WTC11 (cell line): ENCODE measurements around the gene IL9R. TPM values are rescaled to one million over a fixed set of nuclear protein-coding genes. Genes with fewer than 3 reads are reported as not detected.

Experiments used
- ATAC-seq: fragments of 200-7000 bp; cut with Tn5 transposase; 2 replicates; pipeline ENCODE4 v1.10.0; 2021; ENCODE audit warnings: mild to moderate bottlenecking, moderate library complexity
- CTCF ChIA-PET: fragments of 300-600 bp; sonication (Branson Sonifier 250); formaldehyde crosslinking; loops from one replicate; lab custom pipeline; 2021; ENCODE audit warnings: antibody characterized with exemption; lab: Charles Lee
- POLR2A ChIA-PET: fragments of 350-600 bp; sonication (Branson Sonifier 250); formaldehyde crosslinking; loops from one replicate; lab custom pipeline; 2021; ENCODE audit warnings: antibody characterized with exemption; lab: Charles Lee
- DNase-seq: peaks from one replicate; pipeline ENCODE4 v3.0.0; 2021; ENCODE audit warnings: low spot score
- H3K27ac Mint-ChIP-seq: 2 replicates; pipeline ENCODE4 v1.8.0; 2021; ENCODE audit warnings: mixed read lengths
- H3K27me3 Mint-ChIP-seq: 2 replicates; pipeline ENCODE4 v1.8.0; 2021; ENCODE audit warnings: low read depth, mild to moderate bottlenecking, moderate library complexity, mixed read lengths
- H3K36me3 Mint-ChIP-seq: 2 replicates; pipeline ENCODE4 v1.8.0; 2021; ENCODE audit warnings: mixed read lengths
- H3K4me1 Mint-ChIP-seq: 2 replicates; pipeline ENCODE4 v1.8.0; 2022; ENCODE audit warnings: mixed read lengths
- H3K4me3 Mint-ChIP-seq: 2 replicates; pipeline ENCODE4 v1.8.0; 2021; ENCODE audit warnings: mild to moderate bottlenecking, moderate library complexity, mixed read lengths
- H3K9me3 Mint-ChIP-seq: 2 replicates; pipeline ENCODE4 v1.8.0; 2021; ENCODE audit warnings: mixed read lengths
- ESRRA ChIP-seq: sonication (generic); formaldehyde crosslinking; IDR thresholded peaks from 2 replicates; pipeline ENCODE4 v1.8.1; 2022; ENCODE audit warnings: mild to moderate bottlenecking, missing genetic modification reagents, borderline replicate concordance
- FOXJ3 ChIP-seq: sonication (generic); formaldehyde crosslinking; IDR thresholded peaks from 2 replicates; pipeline ENCODE4 v1.9.0; 2021; ENCODE audit warnings: missing genetic modification reagents, mild to moderate bottlenecking, borderline replicate concordance
- FOXK1 ChIP-seq: sonication (generic); formaldehyde crosslinking; IDR thresholded peaks from 2 replicates; pipeline ENCODE4 v1.8.0; 2022; ENCODE audit warnings: mild to moderate bottlenecking, moderate library complexity, missing genetic modification reagents
- FOXP1 ChIP-seq: sonication (generic); formaldehyde crosslinking; IDR thresholded peaks from 2 replicates; pipeline ENCODE4 v1.8.0; 2022; ENCODE audit warnings: missing genetic modification reagents, mild to moderate bottlenecking, moderate library complexity, borderline replicate concordance
- NFYB ChIP-seq: sonication (generic); formaldehyde crosslinking; conservative IDR thresholded peaks from 2 replicates; pipeline ENCODE4 v1.8.0; 2022; ENCODE audit warnings: low read depth, missing genetic modification reagents
- PRRX2 ChIP-seq: fragments of 250-450 bp; sonication (Bioruptor Pico); IDR thresholded peaks from 2 replicates; pipeline ENCODE4 v1.8.0; 2021; ENCODE audit warnings: mild to moderate bottlenecking
- TEAD1 ChIP-seq: sonication (generic); formaldehyde crosslinking; IDR thresholded peaks from 2 replicates; pipeline ENCODE4 v1.8.0; 2022; ENCODE audit warnings: mild to moderate bottlenecking, missing genetic modification reagents
- ZNF396 ChIP-seq: fragments of 250-450 bp; sonication (Bioruptor Pico); IDR thresholded peaks from 2 replicates; pipeline ENCODE4 v1.8.0; 2021; ENCODE audit warnings: mild to moderate bottlenecking, moderate library complexity, borderline replicate concordance
- total RNA-seq: library from RNA; stranded (reverse); gene quantifications from 3 replicates; pipeline ENCODE4 v1.2.3, GENCODE V29; 2021
- TF ChIP-seq, protein P1 (sequence below): sonication (generic); formaldehyde crosslinking; IDR thresholded peaks from 2 replicates; pipeline ENCODE4 v1.8.1; 2022; ENCODE audit warnings: missing genetic modification reagents, borderline replicate concordance
- TF ChIP-seq, protein P2 (sequence below): sonication (generic); formaldehyde crosslinking; IDR thresholded peaks from 2 replicates; pipeline ENCODE4 v1.8.0; 2022; ENCODE audit warnings: mild to moderate bottlenecking, missing genetic modification reagents
- TF ChIP-seq, protein P3 (sequence below): fragments of 200-600 bp; IDR thresholded peaks from 2 replicates; pipeline ENCODE4 v1.8.0; 2022; ENCODE audit warnings: antibody characterized with exemption
- TF ChIP-seq, protein P4 (sequence below): sonication (generic); formaldehyde crosslinking; IDR thresholded peaks from 2 replicates; pipeline ENCODE4 v1.8.1; 2022; ENCODE audit warnings: low read depth, missing genetic modification reagents, borderline replicate concordance
- TF ChIP-seq, protein P5 (sequence below): sonication (generic); formaldehyde crosslinking; IDR thresholded peaks from 2 replicates; pipeline ENCODE4 v1.8.0; 2022; ENCODE audit warnings: missing genetic modification reagents

The IL9R gene
- total RNA-seq, 1 experiment from 2014 or later: 1.3 TPM

DNA sequence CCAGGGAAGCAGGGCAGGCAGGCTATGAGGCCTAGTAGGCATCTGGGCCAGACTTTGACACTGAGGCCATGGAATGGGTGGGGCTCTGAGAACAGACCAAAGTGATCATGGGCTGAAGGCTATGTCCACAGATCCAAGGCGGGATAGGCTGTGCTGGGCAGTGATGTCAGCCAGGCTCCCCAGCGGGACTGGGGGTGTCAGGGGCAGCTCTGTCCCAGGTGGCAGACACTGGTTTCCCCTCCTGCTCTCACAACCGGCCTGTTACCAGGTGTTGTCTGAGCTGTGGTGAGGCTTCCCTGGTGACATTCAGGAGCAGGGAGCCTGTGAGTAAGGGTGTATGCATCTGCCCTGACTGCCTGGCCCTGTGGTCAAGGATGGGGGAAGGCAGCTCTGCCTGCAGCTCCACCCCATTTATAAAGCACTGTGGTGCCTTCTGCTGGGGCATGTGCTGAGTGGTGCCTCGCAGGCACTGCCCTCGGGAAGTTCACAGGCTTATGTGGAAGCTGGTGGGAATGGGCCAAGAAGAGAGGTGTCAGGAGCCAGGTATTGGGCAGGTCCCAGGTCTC lies 2.9 kb downstream of the IL9R start:
- no peaks in the 10 kb centered on the region for H3K4me1 Mint-ChIP-seq
- H3K27me3 Mint-ChIP-seq: no peaks in the 10 kb centered on the region; the same call in 1 of the 2 replicates
- no peak overlapping the region for H3K4me3 Mint-ChIP-seq
- H3K27ac Mint-ChIP-seq: no peak overlapping the region
- peaks cover 23% of the 10 kb centered on the region for H3K9me3 Mint-ChIP-seq
- POLR2A ChIA-PET: no interaction called here
- peaks cover 28% of the 10 kb centered on the region for H3K36me3 Mint-ChIP-seq
- DNase-seq (no peak), ATAC-seq (no peak)
- TF ChIP-seq FOXK1 (CRISPR knock-in tag) (no peak), PRRX2 (CRISPR knock-in tag) (no peak)
- CTCF ChIA-PET: no interaction called here

DNA sequence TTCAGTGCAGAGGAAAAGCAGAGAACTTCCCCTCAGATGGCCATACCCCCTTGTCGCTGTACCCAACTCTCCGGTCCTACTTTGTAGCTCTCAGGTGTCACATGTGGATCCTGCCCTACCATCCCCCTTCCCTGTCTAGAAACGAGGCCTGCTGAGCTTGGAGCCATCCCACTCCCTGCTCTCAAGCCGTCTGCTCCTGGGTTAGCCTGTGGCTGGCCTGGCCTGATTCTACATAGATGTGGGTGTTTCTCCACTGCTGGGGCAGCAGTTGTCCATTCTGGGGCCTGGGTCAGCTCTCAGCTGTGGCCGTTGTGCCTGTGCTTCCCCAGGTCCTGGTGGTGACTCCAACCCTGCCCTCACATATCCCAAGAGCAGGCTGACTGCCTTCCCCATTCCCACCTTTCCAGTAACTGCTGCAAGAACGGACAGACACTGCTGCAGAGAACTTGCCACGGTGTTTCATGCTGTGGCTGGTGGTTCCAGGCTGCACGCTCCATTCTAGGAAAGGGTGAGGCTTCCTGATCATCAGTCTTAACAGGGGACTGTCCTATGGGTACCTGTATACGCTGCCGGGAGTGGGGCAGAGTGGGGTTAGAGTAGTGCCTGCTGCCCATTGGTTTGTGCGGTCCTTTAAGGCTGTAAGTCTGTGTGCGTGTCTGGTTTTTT lies 3.6 kb downstream of the IL9R start:
- no peak overlapping the region for H3K4me3 Mint-ChIP-seq
- DNase-seq (no peak), ATAC-seq (no peak)
- peaks cover 27% of the 10 kb centered on the region for H3K36me3 Mint-ChIP-seq
- H3K4me1 Mint-ChIP-seq: no peaks in the 10 kb centered on the region
- no peaks in the 10 kb centered on the region; the same call in 1 of the 2 replicates for H3K27me3 Mint-ChIP-seq
- CTCF ChIA-PET: no interaction called here
- no peak overlapping the region for H3K27ac Mint-ChIP-seq
- peaks cover 16% of the 10 kb centered on the region for H3K9me3 Mint-ChIP-seq
- TF ChIP-seq, protein P1, sequence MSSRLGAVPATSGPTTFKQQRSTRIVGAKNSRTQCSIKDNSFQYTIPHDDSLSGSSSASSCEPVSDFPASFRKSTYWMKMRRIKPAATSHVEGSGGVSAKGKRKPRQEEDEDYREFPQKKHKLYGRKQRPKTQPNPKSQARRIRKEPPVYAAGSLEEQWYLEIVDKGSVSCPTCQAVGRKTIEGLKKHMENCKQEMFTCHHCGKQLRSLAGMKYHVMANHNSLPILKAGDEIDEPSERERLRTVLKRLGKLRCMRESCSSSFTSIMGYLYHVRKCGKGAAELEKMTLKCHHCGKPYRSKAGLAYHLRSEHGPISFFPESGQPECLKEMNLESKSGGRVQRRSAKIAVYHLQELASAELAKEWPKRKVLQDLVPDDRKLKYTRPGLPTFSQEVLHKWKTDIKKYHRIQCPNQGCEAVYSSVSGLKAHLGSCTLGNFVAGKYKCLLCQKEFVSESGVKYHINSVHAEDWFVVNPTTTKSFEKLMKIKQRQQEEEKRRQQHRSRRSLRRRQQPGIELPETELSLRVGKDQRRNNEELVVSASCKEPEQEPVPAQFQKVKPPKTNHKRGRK (CRISPR knock-in tag): no peak
- no peak for TF ChIP-seq ESRRA (CRISPR knock-in tag)
- TF ChIP-seq NFYB (CRISPR knock-in tag): no peak
- TF ChIP-seq FOXJ3 (CRISPR knock-in tag): no peak
- no peak for TF ChIP-seq ZNF396 (CRISPR knock-in tag)
- TF ChIP-seq, protein P2, sequence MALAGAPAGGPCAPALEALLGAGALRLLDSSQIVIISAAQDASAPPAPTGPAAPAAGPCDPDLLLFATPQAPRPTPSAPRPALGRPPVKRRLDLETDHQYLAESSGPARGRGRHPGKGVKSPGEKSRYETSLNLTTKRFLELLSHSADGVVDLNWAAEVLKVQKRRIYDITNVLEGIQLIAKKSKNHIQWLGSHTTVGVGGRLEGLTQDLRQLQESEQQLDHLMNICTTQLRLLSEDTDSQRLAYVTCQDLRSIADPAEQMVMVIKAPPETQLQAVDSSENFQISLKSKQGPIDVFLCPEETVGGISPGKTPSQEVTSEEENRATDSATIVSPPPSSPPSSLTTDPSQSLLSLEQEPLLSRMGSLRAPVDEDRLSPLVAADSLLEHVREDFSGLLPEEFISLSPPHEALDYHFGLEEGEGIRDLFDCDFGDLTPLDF: no peak
- TF ChIP-seq, protein P3, sequence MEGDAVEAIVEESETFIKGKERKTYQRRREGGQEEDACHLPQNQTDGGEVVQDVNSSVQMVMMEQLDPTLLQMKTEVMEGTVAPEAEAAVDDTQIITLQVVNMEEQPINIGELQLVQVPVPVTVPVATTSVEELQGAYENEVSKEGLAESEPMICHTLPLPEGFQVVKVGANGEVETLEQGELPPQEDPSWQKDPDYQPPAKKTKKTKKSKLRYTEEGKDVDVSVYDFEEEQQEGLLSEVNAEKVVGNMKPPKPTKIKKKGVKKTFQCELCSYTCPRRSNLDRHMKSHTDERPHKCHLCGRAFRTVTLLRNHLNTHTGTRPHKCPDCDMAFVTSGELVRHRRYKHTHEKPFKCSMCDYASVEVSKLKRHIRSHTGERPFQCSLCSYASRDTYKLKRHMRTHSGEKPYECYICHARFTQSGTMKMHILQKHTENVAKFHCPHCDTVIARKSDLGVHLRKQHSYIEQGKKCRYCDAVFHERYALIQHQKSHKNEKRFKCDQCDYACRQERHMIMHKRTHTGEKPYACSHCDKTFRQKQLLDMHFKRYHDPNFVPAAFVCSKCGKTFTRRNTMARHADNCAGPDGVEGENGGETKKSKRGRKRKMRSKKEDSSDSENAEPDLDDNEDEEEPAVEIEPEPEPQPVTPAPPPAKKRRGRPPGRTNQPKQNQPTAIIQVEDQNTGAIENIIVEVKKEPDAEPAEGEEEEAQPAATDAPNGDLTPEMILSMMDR: no peak
- TF ChIP-seq, protein P4, sequence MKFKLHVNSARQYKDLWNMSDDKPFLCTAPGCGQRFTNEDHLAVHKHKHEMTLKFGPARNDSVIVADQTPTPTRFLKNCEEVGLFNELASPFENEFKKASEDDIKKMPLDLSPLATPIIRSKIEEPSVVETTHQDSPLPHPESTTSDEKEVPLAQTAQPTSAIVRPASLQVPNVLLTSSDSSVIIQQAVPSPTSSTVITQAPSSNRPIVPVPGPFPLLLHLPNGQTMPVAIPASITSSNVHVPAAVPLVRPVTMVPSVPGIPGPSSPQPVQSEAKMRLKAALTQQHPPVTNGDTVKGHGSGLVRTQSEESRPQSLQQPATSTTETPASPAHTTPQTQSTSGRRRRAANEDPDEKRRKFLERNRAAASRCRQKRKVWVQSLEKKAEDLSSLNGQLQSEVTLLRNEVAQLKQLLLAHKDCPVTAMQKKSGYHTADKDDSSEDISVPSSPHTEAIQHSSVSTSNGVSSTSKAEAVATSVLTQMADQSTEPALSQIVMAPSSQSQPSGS: no peak
- TF ChIP-seq, all 79 proteins: peak for 0
- POLR2A ChIA-PET: no interaction called here

DNA sequence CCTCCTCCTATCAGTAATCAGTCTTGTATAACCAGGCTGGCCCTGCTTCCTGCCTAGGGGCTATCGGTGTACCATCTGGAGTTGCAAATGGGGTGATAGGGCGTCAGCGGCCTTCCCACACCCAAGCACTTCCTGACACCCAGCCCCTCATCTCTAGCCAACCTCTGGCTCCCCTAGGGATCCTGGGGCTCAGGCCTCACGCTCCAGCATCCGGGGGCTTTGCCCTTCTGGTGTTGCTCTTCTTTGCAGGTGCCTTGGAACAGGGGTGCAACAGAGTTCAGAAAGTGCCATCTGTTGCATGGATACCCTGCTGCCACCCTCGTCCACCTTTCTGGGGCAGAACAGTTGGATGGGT lies 4.1 kb downstream of the IL9R start:
- DNase-seq: no peak
- no peak for ATAC-seq
- no peak overlapping the region for H3K4me3 Mint-ChIP-seq
- no peak for TF ChIP-seq TEAD1 (CRISPR knock-in tag)
- TF ChIP-seq, protein P5, sequence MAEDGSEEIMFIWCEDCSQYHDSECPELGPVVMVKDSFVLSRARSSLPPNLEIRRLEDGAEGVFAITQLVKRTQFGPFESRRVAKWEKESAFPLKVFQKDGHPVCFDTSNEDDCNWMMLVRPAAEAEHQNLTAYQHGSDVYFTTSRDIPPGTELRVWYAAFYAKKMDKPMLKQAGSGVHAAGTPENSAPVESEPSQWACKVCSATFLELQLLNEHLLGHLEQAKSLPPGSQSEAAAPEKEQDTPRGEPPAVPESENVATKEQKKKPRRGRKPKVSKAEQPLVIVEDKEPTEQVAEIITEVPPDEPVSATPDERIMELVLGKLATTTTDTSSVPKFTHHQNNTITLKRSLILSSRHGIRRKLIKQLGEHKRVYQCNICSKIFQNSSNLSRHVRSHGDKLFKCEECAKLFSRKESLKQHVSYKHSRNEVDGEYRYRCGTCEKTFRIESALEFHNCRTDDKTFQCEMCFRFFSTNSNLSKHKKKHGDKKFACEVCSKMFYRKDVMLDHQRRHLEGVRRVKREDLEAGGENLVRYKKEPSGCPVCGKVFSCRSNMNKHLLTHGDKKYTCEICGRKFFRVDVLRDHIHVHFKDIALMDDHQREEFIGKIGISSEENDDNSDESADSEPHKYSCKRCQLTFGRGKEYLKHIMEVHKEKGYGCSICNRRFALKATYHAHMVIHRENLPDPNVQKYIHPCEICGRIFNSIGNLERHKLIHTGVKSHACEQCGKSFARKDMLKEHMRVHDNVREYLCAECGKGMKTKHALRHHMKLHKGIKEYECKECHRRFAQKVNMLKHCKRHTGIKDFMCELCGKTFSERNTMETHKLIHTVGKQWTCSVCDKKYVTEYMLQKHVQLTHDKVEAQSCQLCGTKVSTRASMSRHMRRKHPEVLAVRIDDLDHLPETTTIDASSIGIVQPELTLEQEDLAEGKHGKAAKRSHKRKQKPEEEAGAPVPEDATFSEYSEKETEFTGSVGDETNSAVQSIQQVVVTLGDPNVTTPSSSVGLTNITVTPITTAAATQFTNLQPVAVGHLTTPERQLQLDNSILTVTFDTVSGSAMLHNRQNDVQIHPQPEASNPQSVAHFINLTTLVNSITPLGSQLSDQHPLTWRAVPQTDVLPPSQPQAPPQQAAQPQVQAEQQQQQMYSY: no peak
- TF ChIP-seq FOXP1 (CRISPR knock-in tag): no peak
- TF ChIP-seq, all 79 proteins: peak for 0
- ChIA-PET POLR2A (no interaction called here), CTCF (no interaction called here)
- peaks cover 28% of the 10 kb centered on the region for H3K36me3 Mint-ChIP-seq
- H3K4me1 Mint-ChIP-seq: no peaks in the 10 kb centered on the region
- no peak overlapping the region for H3K27ac Mint-ChIP-seq
- H3K27me3 Mint-ChIP-seq: no peaks in the 10 kb centered on the region; the same call in 1 of the 2 replicates
- peaks cover 15% of the 10 kb centered on the region for H3K9me3 Mint-ChIP-seq
